H9 (cell line): ENCODE results near the gene MDFI. TPM values are rescaled to one million over a fixed set of nuclear protein-coding genes. Genes with fewer than 3 reads are reported as not detected.

ENCODE experiments used
- DNase-seq: peaks from one replicate; pipeline ENCODE4 v3.0.0-alpha.2; 2017
- H2AFZ ChIP-seq: one replicate; pipeline ENCODE4 v1.6.1; 2013; ENCODE audit warnings: mild to moderate bottlenecking, low read length, control low read depth, moderate library complexity
- H2AK5ac ChIP-seq: 2 replicates; pipeline ENCODE4 v1.6.1; 2013; ENCODE audit warnings: low read length, control low read depth, mixed read lengths; ENCODE audit not compliant: insufficient read length
- H2BK120ac ChIP-seq: one replicate; pipeline ENCODE4 v1.6.1; 2013; ENCODE audit warnings: low read depth, mild to moderate bottlenecking, low read length, control low read depth, inconsistent platforms; ENCODE audit not compliant: poor library complexity, severe bottlenecking
- H2BK12ac ChIP-seq: 2 replicates; pipeline ENCODE4 v1.6.1; 2013; ENCODE audit warnings: low read length, control low read depth, mixed read lengths, low read depth; ENCODE audit not compliant: insufficient read length
- H2BK15ac ChIP-seq: 2 replicates; pipeline ENCODE4 v1.6.1; 2013; ENCODE audit warnings: low read depth, low read length, control low read depth
- H2BK20ac ChIP-seq: one replicate; pipeline ENCODE4 v1.6.1; 2013; ENCODE audit warnings: low read depth, mild to moderate bottlenecking, low read length, control low read depth, inconsistent platforms; ENCODE audit not compliant: poor library complexity, severe bottlenecking
- H2BK5ac ChIP-seq: 2 replicates; pipeline ENCODE4 v1.6.1; 2013; ENCODE audit warnings: low read length, control low read depth, mixed read lengths; ENCODE audit not compliant: insufficient read length
- H3K14ac ChIP-seq: 2 replicates; pipeline ENCODE4 v1.6.1; 2013; ENCODE audit warnings: low read length, control low read depth; ENCODE audit not compliant: insufficient read depth
- H3K18ac ChIP-seq: 2 replicates; pipeline ENCODE4 v1.6.1; 2013; ENCODE audit warnings: low read depth, mild to moderate bottlenecking, mixed read lengths, low read length, control low read depth; ENCODE audit not compliant: insufficient read length
- H3K23ac ChIP-seq: 2 replicates; pipeline ENCODE4 v1.6.1; 2013; ENCODE audit warnings: low read length, control low read depth, mixed read lengths, low read depth; ENCODE audit not compliant: insufficient read length
- H3K23me2 ChIP-seq: 2 replicates; pipeline ENCODE4 v1.6.1; 2013; ENCODE audit warnings: low read depth, mild to moderate bottlenecking, mixed read lengths, low read length, control low read depth; ENCODE audit not compliant: insufficient read length, poor library complexity, severe bottlenecking
- H3K27ac ChIP-seq: 2 replicates; pipeline ENCODE4 v1.5.1; 2013; ENCODE audit warnings: low read length, control low read depth, mixed read lengths, low read depth; ENCODE audit not compliant: insufficient read length
- H3K27me3 ChIP-seq: 2 replicates; pipeline ENCODE4 v1.6.1; 2013; ENCODE audit warnings: low read length, control low read depth, inconsistent platforms; ENCODE audit not compliant: insufficient read depth
- H3K4ac ChIP-seq: 2 replicates; pipeline ENCODE4 v1.6.1; 2013; ENCODE audit warnings: low read depth, mild to moderate bottlenecking, control low read depth, inconsistent platforms, low read length, moderate library complexity
- H3K4me1 ChIP-seq: 2 replicates; pipeline ENCODE4 v1.6.1; 2013; ENCODE audit warnings: low read length, control low read depth, inconsistent platforms; ENCODE audit not compliant: insufficient read depth
- H3K4me2 ChIP-seq: 2 replicates; pipeline ENCODE4 v1.6.1; 2013; ENCODE audit warnings: low read length, control low read depth, mixed read lengths; ENCODE audit not compliant: insufficient read length, insufficient read depth
- H3K56ac ChIP-seq: 2 replicates; pipeline ENCODE4 v1.6.1; 2013; ENCODE audit warnings: low read depth, mild to moderate bottlenecking, mixed read lengths, low read length, control low read depth; ENCODE audit not compliant: insufficient read length
- H3K79me1 ChIP-seq: 2 replicates; pipeline ENCODE4 v1.6.1; 2013; ENCODE audit warnings: low read depth, mild to moderate bottlenecking, moderate library complexity, low read length, control low read depth, inconsistent platforms; ENCODE audit not compliant: insufficient read depth, poor library complexity, severe bottlenecking
- H3K79me2 ChIP-seq: 2 replicates; pipeline ENCODE4 v1.6.1; 2013; ENCODE audit warnings: low read length, control low read depth, inconsistent platforms; ENCODE audit not compliant: insufficient read depth
- H3K9ac ChIP-seq: 2 replicates; pipeline ENCODE4 v1.6.1; 2013; ENCODE audit warnings: low read length, control low read depth, mixed read lengths; ENCODE audit not compliant: insufficient read length; ENCODE audit errors: extremely low read depth
- H3K9me3 ChIP-seq: one replicate; pipeline ENCODE4 v1.6.1; 2013; ENCODE audit warnings: low read depth, low read length, inconsistent platforms; ENCODE audit not compliant: control insufficient read depth
- H3T11ph ChIP-seq: one replicate; pipeline ENCODE4 v1.6.1; 2013; ENCODE audit warnings: mild to moderate bottlenecking, low read length, control low read depth, inconsistent platforms
- H4K20me1 ChIP-seq: one replicate; pipeline ENCODE4 v1.6.1; 2013; ENCODE audit not compliant: control insufficient read depth, insufficient read length, insufficient read depth
- H4K5ac ChIP-seq: 2 replicates; pipeline ENCODE4 v1.6.1; 2013; ENCODE audit warnings: low read depth, mild to moderate bottlenecking, mixed read lengths, low read length, control low read depth; ENCODE audit not compliant: insufficient read length
- H4K8ac ChIP-seq: replicated peaks from 2 replicates; pipeline ENCODE4 v1.6.1; 2013; ENCODE audit warnings: low read length, control low read depth, mixed read lengths, low read depth; ENCODE audit not compliant: insufficient read length
- H4K91ac ChIP-seq: 2 replicates; pipeline ENCODE4 v1.6.1; 2013; ENCODE audit warnings: low read depth, mild to moderate bottlenecking, moderate library complexity, mixed read lengths, low read length, control low read depth; ENCODE audit not compliant: insufficient read length
- H3K27ac Mint-ChIP-seq, 3 experiments: 2 replicates in 2 of 3; 3 replicates in 1 of 3; pipeline ENCODE4 v1.8.0; 2020 to 2021; ENCODE audit warnings: mixed read lengths in 3 of 3, mild to moderate bottlenecking in 1 of 3, moderate library complexity in 1 of 3
- H3K27me3 Mint-ChIP-seq: 2 replicates; pipeline ENCODE4 v1.8.0; 2021; ENCODE audit warnings: low read depth, mild to moderate bottlenecking, moderate library complexity, mixed read lengths
- H3K36me3 Mint-ChIP-seq, 3 experiments: 2 replicates in 2 of 3; 3 replicates in 1 of 3; pipeline ENCODE4 v1.8.0; 2020 to 2021; ENCODE audit warnings: low read depth in 3 of 3, mixed read lengths in 3 of 3; ENCODE audit not compliant: insufficient read depth in 1 of 3
- H3K4me1 Mint-ChIP-seq, 2 experiments: 2 replicates each; pipeline ENCODE4 v1.8.0; 2020; ENCODE audit warnings: mixed read lengths in 2 of 2
- H3K4me3 Mint-ChIP-seq, 2 experiments: 2 replicates in 1 of 2; 3 replicates in 1 of 2; pipeline ENCODE4 v1.8.0; 2020 to 2021; ENCODE audit warnings: mild to moderate bottlenecking in 2 of 2, mixed read lengths in 2 of 2, moderate library complexity in 1 of 2
- H3K9me3 Mint-ChIP-seq, 2 experiments: 2 replicates in 1 of 2; 3 replicates in 1 of 2; pipeline ENCODE4 v1.8.0; 2020; ENCODE audit warnings: mild to moderate bottlenecking in 2 of 2, mixed read lengths in 2 of 2, moderate library complexity in 1 of 2
- whole genome bisulfite sequencing: extraction: QIAGEN DNeasy Blood & Tissue Kit; methylation state at CpG from one replicate; pipeline ENCODE4 v1.1.7; 2013; ENCODE audit warnings: missing lambda C conversion rate, low lambda C conversion rate, mixed read lengths; ENCODE audit not compliant: insufficient read length; ENCODE audit errors: extremely low coverage; 5-methylcytosine and 5-hydroxymethylcytosine counted together
- total RNA-seq: library from RNA; stranded (reverse); gene quantifications from 2 replicates; pipeline ENCODE4 v1.2.1, GENCODE V29; 2021
- TF ChIP-seq, protein P1 (sequence below): fragments of 200-600 bp; sonication (generic); conservative IDR thresholded peaks from 3 replicates; pipeline ENCODE4 v1.8.0; 2021; ENCODE audit warnings: antibody characterized with exemption, mild to moderate bottlenecking

MDFI gene
- total RNA-seq, 1 experiment from 2014 or later = 45.0 TPM

DNA sequence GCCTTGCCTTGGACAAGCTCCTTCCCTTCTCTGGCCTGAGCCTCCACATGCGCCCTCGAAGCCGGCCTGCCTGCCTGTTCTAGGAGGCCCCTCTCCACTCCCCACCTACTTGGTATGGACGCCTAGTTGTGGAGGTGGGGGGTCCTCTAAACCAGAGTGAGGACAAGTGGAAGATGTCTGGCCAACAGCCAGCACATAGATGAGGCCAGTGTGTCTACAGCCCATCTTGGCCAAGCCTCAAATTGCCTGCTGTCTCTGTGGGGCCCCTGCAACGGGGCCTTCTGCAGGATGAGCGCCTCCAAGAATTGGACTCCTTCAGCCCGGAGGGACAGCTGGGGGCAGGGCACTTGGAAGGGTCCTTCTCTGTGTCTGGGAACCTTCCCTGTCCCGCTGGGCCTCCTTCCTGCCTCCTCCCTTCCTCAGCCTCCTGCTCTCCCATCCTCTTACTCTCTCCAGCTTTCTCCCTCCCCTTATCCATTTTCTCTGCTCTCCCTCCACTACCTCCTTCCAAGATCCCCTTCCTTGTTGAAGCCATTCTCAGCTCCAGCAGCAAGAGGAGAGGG is 1.6 kb downstream of the MDFI start:
- WGBS = no CpG with 5 or more reads among the region's 8 CpGs
- H3K23ac ChIP-seq = no peak overlapping the region
- H3K18ac ChIP-seq = no peak overlapping the region
- no peak overlapping the region for H4K8ac ChIP-seq
- no peaks in the 10 kb centered on the region for H4K20me1 ChIP-seq
- H2BK12ac ChIP-seq = no peak overlapping the region
- H3K56ac ChIP-seq = no peak overlapping the region
- H2BK15ac ChIP-seq = no peak overlapping the region
- no peak overlapping the region for H2BK20ac ChIP-seq
- no peak overlapping the region for H3K14ac ChIP-seq
- H2AFZ ChIP-seq = no peak overlapping the region
- no peak overlapping the region for H3K27ac ChIP-seq
- H3K4me2 ChIP-seq = peak overlapping the region; percentile 70
- H3K4me1 Mint-ChIP-seq = peaks cover 56 to 60% of the 10 kb centered on the region in 2 experiments
- H3K4me3 Mint-ChIP-seq = peak overlapping the region; percentile 81 to 90
- H3K79me2 ChIP-seq = no peaks in the 10 kb centered on the region; the same call in 1 of the 2 replicates
- H2AK5ac ChIP-seq = no peak overlapping the region
- H3K9me3 Mint-ChIP-seq = no peaks in the 10 kb centered on the region; a peak in 1 of 5 replicates
- H4K91ac ChIP-seq = no peak overlapping the region
- no peak overlapping the region for H2BK5ac ChIP-seq
- H3K23me2 ChIP-seq = peaks cover 18% of the 10 kb centered on the region
- TF ChIP-seq, protein P1, sequence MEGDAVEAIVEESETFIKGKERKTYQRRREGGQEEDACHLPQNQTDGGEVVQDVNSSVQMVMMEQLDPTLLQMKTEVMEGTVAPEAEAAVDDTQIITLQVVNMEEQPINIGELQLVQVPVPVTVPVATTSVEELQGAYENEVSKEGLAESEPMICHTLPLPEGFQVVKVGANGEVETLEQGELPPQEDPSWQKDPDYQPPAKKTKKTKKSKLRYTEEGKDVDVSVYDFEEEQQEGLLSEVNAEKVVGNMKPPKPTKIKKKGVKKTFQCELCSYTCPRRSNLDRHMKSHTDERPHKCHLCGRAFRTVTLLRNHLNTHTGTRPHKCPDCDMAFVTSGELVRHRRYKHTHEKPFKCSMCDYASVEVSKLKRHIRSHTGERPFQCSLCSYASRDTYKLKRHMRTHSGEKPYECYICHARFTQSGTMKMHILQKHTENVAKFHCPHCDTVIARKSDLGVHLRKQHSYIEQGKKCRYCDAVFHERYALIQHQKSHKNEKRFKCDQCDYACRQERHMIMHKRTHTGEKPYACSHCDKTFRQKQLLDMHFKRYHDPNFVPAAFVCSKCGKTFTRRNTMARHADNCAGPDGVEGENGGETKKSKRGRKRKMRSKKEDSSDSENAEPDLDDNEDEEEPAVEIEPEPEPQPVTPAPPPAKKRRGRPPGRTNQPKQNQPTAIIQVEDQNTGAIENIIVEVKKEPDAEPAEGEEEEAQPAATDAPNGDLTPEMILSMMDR = no peak
- H2BK120ac ChIP-seq = no peak overlapping the region
- peaks cover 9% of the 10 kb centered on the region; the same call in 1 of the 2 replicates for H3K4me1 ChIP-seq
- H3K36me3 Mint-ChIP-seq = peaks cover 12 to 18% (median 16%) of the 10 kb centered on the region in 3 experiments
- peaks cover 60% of the 10 kb centered on the region for H3K27me3 Mint-ChIP-seq
- H3K27me3 ChIP-seq = peaks cover 3% of the 10 kb centered on the region; the same call in 1 of the 2 replicates
- no peak overlapping the region for H3K9ac ChIP-seq
- no peaks in the 10 kb centered on the region for H3K9me3 ChIP-seq
- H3K27ac Mint-ChIP-seq = peak overlapping the region in 1 of 3 experiments; percentile 34; a peak in 1 of 7 replicates
- no peak overlapping the region for H3T11ph ChIP-seq
- H3K4ac ChIP-seq = no peak overlapping the region
- H4K5ac ChIP-seq = no peak overlapping the region
- H3K79me1 ChIP-seq = no peaks in the 10 kb centered on the region
- peak; percentile 62 for DNase-seq
